T-helper 22 cell (primary cell): Measurements from ENCODE around the gene CCL22.
"Not testable (repeated sequence)": the region's sequence is repeated elsewhere in the genome, so short reads cannot be mapped to it uniquely, and the experiment has no call there.

Experiments used
- DNase-seq: peaks from one replicate; pipeline ENCODE4 v3.0.0-alpha.2; 2020; ENCODE audit warnings: low read depth

The CCL22 gene

DNA sequence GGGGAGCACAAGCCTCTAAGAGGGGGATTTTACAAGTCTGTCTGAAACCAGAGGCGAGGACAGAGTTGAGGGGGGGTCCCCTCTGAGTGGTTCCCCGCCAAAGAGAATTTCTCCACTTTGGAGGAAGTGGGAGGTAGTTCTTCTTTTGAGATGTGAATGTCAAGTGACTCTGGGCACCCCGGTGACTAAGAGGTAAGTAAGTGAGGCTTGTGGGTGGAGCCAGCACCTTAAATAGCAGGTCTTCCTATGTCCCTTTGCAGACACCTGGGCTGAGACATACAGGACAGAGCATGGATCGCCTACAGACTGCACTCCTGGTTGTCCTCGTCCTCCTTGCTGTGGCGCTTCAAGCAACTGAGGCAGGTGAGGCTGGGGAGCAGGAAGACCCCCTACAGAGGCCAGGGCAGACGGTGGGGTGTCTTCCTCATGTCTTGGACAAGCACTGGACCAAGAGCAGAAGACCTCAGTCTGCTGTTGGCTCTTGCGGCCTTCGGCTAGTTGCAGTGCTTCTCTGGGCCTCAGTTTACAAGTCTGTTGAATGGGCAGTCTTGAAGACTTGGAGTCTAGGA lies at the start of gene CCL22:
CCL22 (plus strand) TSS at position 257 of the 569 bp plus-strand sequence; CDS start at position 291, 34 bp downstream.
- no peak for DNase-seq

GRCh38 chr16:57310801-57311200 lies 47.8 kb upstream of the CCL22 start:
- no peak for DNase-seq

- DNase-seq, result no peak
Measured at GRCh38 chr16:57313509-57313908, 45.1 kb upstream of the CCL22 start.

- no peak for DNase-seq
Measured at GRCh38 chr16:57314161-57314785, 44.3 kb upstream of the CCL22 start.

DNA sequence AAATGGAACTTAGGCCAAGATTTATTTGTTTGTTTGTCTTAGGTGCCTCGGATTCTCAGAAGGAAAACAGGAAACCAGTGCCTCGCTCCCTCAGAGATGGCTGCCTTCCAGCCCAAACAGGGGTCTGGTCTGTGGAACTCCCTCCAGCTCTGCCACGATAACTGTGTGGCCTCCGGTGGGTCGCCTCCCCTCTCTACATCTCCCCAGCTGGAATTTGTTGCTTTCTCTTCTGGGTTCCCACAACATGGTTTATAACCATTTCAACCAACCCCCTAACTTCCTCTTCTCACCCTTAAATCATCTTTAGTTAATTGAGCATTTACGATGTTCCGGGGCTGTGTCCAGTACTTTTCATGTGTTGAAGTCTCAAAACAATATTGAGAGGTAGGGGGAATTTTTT lies 43.2 kb upstream of the CCL22 start:
- DNase-seq, result no peak

- no peak for DNase-seq
Measured at GRCh38 chr16:57316390-57317017, 42.1 kb upstream of the CCL22 start.

GRCh38 chr16:57318240-57318970 lies 40.2 kb upstream of the CCL22 start:
- no peak for DNase-seq

- no peak for DNase-seq
Measured at GRCh38 chr16:57319646-57320045, 38.9 kb upstream of the CCL22 start.

DNA sequence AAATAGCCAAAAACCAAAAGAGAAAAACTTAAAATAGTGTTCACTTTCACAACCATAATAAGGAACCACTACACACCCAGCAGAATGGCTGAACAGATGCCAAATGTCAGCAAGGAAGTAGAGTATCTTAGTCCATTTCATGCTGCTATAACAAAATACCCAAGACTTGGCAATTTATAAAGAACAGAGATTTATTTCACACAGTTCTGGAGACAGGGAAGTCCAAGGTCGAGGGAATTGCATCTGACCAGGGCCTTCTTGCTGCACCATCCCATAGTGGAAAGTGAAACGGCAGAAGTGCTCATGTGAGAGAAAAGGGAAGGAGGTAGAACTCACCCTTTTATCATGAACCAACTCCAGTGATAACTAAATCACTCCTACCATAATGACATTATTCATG lies 33.8 kb upstream of the CCL22 start:
- DNase-seq, result no peak

DNA sequence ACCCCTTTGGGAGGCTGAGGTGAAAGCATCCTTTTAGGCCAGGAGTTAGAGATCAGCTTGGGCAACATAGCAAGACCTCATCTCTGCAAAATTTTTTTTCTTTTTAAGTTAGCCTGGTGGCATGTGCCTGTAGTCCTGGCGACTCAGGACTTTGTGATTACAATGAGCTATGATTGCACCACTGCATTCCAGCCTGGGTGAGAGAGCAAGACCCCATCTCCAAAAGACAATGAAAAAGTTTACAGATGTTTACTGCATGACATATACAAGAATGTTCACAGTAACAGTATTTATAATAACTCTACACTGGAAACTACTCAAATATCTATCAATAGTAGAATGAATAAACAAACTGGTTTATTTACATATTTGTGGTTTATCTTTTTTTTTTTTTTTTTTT lies 33.1 kb upstream of the CCL22 start:
- no peak for DNase-seq

- no peak for DNase-seq
Measured at GRCh38 chr16:57329718-57330327, 28.8 kb upstream of the CCL22 start.

GRCh38 chr16:57331355-57331754 lies 27.2 kb upstream of the CCL22 start:
- DNase-seq, result no peak

GRCh38 chr16:57333402-57333801 lies 25.2 kb upstream of the CCL22 start:
- DNase-seq, result no peak

- no peak for DNase-seq
Measured at GRCh38 chr16:57335366-57335765, 23.2 kb upstream of the CCL22 start.

DNA sequence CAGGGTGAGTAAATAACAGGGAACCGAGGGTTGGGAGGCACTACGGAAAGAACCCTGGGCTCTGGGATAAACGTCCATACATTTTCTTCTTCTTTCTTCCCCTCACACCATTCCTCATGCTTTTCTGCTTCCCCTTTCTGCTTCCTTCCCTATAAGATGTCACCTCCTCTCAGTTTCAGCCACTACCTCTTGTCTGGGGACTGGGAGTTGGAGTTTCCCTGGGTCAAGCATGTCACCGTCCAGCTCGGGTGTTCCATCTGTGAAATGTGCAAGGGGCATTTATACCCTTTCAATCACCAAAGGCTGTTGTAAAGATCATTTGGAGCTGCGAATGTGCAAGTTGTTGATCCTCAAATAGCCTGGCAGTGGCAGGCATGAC lies 17.5 kb upstream of the CCL22 start:
- DNase-seq, result no peak

GRCh38 chr16:57341441-57342303 lies 16.9 kb upstream of the CCL22 start:
- DNase-seq, result no peak

GRCh38 chr16:57342606-57343005 lies 16.0 kb upstream of the CCL22 start:
- not testable (repeated sequence) for DNase-seq

GRCh38 chr16:57343221-57343620 lies 15.4 kb upstream of the CCL22 start:
- DNase-seq, result no peak

GRCh38 chr16:57344094-57344493 lies 14.5 kb upstream of the CCL22 start:
- DNase-seq, result not testable (repeated sequence)

- DNase-seq, result no peak
Measured at GRCh38 chr16:57345021-57345420, 13.6 kb upstream of the CCL22 start.

- no peak for DNase-seq
Measured at GRCh38 chr16:57345666-57346204, 12.8 kb upstream of the CCL22 start.
